Measurements from ENCODE around the gene MRPL37. TPM values are rescaled to one million over a fixed set of nuclear protein-coding genes. Genes with fewer than 3 reads are reported as not detected.

The MRPL37 gene
- polyA plus RNA-seq, 1 donor (not counting 4 experiments of a cell fraction or from before 2014, with no cell fraction given), result 30.9 TPM

GRCh38 chr1:54254055-54254454, 54.1 kb downstream of the MRPL37 start:
- Histone ChIP-seq H3K4me3 (ENCODE audit: control insufficient read depth in 2 of 3, extremely low read depth in 1 of 3, insufficient read depth in 2 of 3, low read depth in 1 of 3, low read length in 3 of 3) (no peak overlapping the region), H3K27me3 (ENCODE audit: control insufficient read depth, extremely low read depth, insufficient read depth, low read length) (no peaks in the 10 kb centered on the region), H4K20me1 (ENCODE audit: control insufficient read depth, extremely low read depth, insufficient read depth, low read length) (peaks cover 10% of the 10 kb centered on the region), H3K9me3 (ENCODE audit: control insufficient read depth, low read depth, low read length) (no peaks in the 10 kb centered on the region), H3K9me1 (ENCODE audit: control insufficient read depth, extremely low read depth, insufficient read depth, low read length) (peaks cover 3% of the 10 kb centered on the region), H2AFZ (ENCODE audit: control insufficient read depth, low read length) (no peak overlapping the region), H3K4me2 (ENCODE audit: control insufficient read depth, extremely low read depth, insufficient read depth, low read depth, low read length) (peak overlapping the region; percentile 41), H3K27ac (ENCODE audit: control insufficient read depth, insufficient read depth, low read length) (no peak overlapping the region), H3K9ac (ENCODE audit: control insufficient read depth, extremely low read depth, insufficient read depth, low read length) (no peak overlapping the region), H3K36me3 (ENCODE audit: control insufficient read depth in 2 of 2, extremely low read depth in 1 of 2, insufficient read depth in 2 of 2, low read length in 2 of 2) (peaks cover 4% of the 10 kb centered on the region in 2 experiments), H3K4me1 (ENCODE audit: control insufficient read depth, extremely low read depth, insufficient read depth, low read length) (peaks cover 23% of the 10 kb centered on the region), H3K79me2 (ENCODE audit: control insufficient read depth, insufficient read depth, low read length) (no peaks in the 10 kb centered on the region)
- dilution Hi-C loops (cut with MboI; ENCODE audit: extremely low pct_ligation_motif_present, low sequenced_read_pairs), result no loop called here
- TF ChIP-seq CTCF (optimal IDR thresholded peaks at IDR 0.05 in 1 of 3, IDR thresholded peaks at IDR 0.05 in 1 of 3, conservative IDR thresholded peaks at IDR 0.05 in 1 of 3; ENCODE audit: extremely low read depth in 1 of 3, insufficient read depth in 2 of 3, low read length in 3 of 3) (no peak), EZH2 (IDR thresholded peaks at IDR 0.05; ENCODE audit: low read length) (no peak)
- DNase-seq (ENCODE audit: low read depth, low spot score) (no peak), FAIRE-seq (peak; percentile 5)

- TF ChIP-seq EZH2 (IDR thresholded peaks at IDR 0.05; ENCODE audit: low read length) (no peak), CTCF (optimal IDR thresholded peaks at IDR 0.05 in 1 of 3, IDR thresholded peaks at IDR 0.05 in 1 of 3, conservative IDR thresholded peaks at IDR 0.05 in 1 of 3; ENCODE audit: extremely low read depth in 1 of 3, insufficient read depth in 2 of 3, low read length in 3 of 3) (no peak)
- Histone ChIP-seq H3K9ac (ENCODE audit: control insufficient read depth, extremely low read depth, insufficient read depth, low read length) (no peak overlapping the region), H3K27me3 (ENCODE audit: control insufficient read depth, extremely low read depth, insufficient read depth, low read length) (no peaks in the 10 kb centered on the region), H3K9me1 (ENCODE audit: control insufficient read depth, extremely low read depth, insufficient read depth, low read length) (peaks cover 3% of the 10 kb centered on the region), H2AFZ (ENCODE audit: control insufficient read depth, low read length) (no peak overlapping the region), H3K27ac (ENCODE audit: control insufficient read depth, insufficient read depth, low read length) (no peak overlapping the region), H3K79me2 (ENCODE audit: control insufficient read depth, insufficient read depth, low read length) (no peaks in the 10 kb centered on the region), H4K20me1 (ENCODE audit: control insufficient read depth, extremely low read depth, insufficient read depth, low read length) (peaks cover 10% of the 10 kb centered on the region), H3K4me3 (ENCODE audit: control insufficient read depth in 2 of 3, extremely low read depth in 1 of 3, insufficient read depth in 2 of 3, low read depth in 1 of 3, low read length in 3 of 3) (no peak overlapping the region), H3K4me1 (ENCODE audit: control insufficient read depth, extremely low read depth, insufficient read depth, low read length) (peaks cover 19% of the 10 kb centered on the region), H3K4me2 (ENCODE audit: control insufficient read depth, extremely low read depth, insufficient read depth, low read depth, low read length) (no peak overlapping the region), H3K9me3 (ENCODE audit: control insufficient read depth, low read depth, low read length) (no peaks in the 10 kb centered on the region), H3K36me3 (ENCODE audit: control insufficient read depth in 2 of 2, extremely low read depth in 1 of 2, insufficient read depth in 2 of 2, low read length in 2 of 2) (peaks cover 4% of the 10 kb centered on the region in 2 experiments)
- dilution Hi-C loops (cut with MboI; ENCODE audit: extremely low pct_ligation_motif_present, low sequenced_read_pairs), result no loop called here
- DNase-seq (ENCODE audit: low read depth, low spot score), result no peak
- no peak for FAIRE-seq
These were observed 55.2 kb downstream of the MRPL37 start for GRCh38 chr1:54255026-54255702.

Data from keratinocyte (primary cell).